DMS153 (cell line): Measurements from ENCODE around the gene TFIP11.

Experiments
- DNase-seq: peaks from one replicate; lab custom pipeline; 2025; lab: John Stamatoyannopoulos, UW

TFIP11 gene

GRCh38 chr22:26479043-26479791, 33.1 kb downstream of the TFIP11 start:
- DNase-seq, result no peak

- DNase-seq, result no peak
Observed at GRCh38 chr22:26477341-26477731, 34.9 kb downstream of the TFIP11 start.

GRCh38 chr22:26476705-26477340, 35.5 kb downstream of the TFIP11 start:
- no peak for DNase-seq

- no peak for DNase-seq
Observed at GRCh38 chr22:26474682-26475081, 37.6 kb downstream of the TFIP11 start.

- no peak for DNase-seq
Observed at GRCh38 chr22:26471522-26471921, 40.8 kb downstream of the TFIP11 start.

GRCh38 chr22:26470807-26471206, 41.5 kb downstream of the TFIP11 start:
- DNase-seq, result no peak

- DNase-seq, result no peak
Observed at GRCh38 chr22:26466196-26466595, 46.1 kb downstream of the TFIP11 start.

- no peak for DNase-seq
Observed at GRCh38 chr22:26464312-26464711, 48.0 kb downstream of the TFIP11 start.

GRCh38 chr22:26463688-26464087, 48.6 kb downstream of the TFIP11 start:
- DNase-seq, result no peak

GRCh38 chr22:26463101-26463661, 49.1 kb downstream of the TFIP11 start:
- no peak for DNase-seq

GRCh38 chr22:26462641-26463040, 49.6 kb downstream of the TFIP11 start:
- DNase-seq, result no peak

- no peak for DNase-seq
Observed at GRCh38 chr22:26462051-26462450, 50.2 kb downstream of the TFIP11 start.

GRCh38 chr22:26461188-26461810, 51.0 kb downstream of the TFIP11 start:
- peak; percentile 10 for DNase-seq

GRCh38 chr22:26460202-26460601, 52.1 kb downstream of the TFIP11 start:
- DNase-seq, result no peak

GRCh38 chr22:26457661-26458272, 54.5 kb downstream of the TFIP11 start:
- no peak for DNase-seq

GRCh38 chr22:26453812-26454500, 58.3 kb downstream of the TFIP11 start:
- no peak for DNase-seq

GRCh38 chr22:26453216-26453615, 59.1 kb downstream of the TFIP11 start:
- no peak for DNase-seq

GRCh38 chr22:26452236-26453016, 59.8 kb downstream of the TFIP11 start:
- DNase-seq, result no peak

GRCh38 chr22:26450453-26451185, 61.7 kb downstream of the TFIP11 start:
- no peak for DNase-seq

GRCh38 chr22:26448941-26449340, 63.3 kb downstream of the TFIP11 start:
- no peak for DNase-seq
